Keratinocyte (primary cell): ENCODE measurements around the gene SLC19A1. TPM values are rescaled to one million over a fixed set of nuclear protein-coding genes. Genes with fewer than 3 reads are reported as not detected.

ENCODE experiments used
- DNase-seq: peaks from one replicate; pipeline ENCODE4 v3.0.0-alpha.2; 2011; ENCODE audit warnings: low read depth, missing footprints, low spot score
- FAIRE-seq: peaks from 2 replicates; lab custom pipeline; 2011; peaks lifted over from hg19 to GRCh38; lab: Jason Lieb, UNC
- H2AFZ ChIP-seq: 2 replicates; pipeline ENCODE4 v1.6.0; 2012; ENCODE audit warnings: low read length, control low read depth, inconsistent platforms; ENCODE audit not compliant: control insufficient read depth
- H3K27ac ChIP-seq: 2 replicates; pipeline ENCODE4 v1.5.1; 2011; ENCODE audit warnings: low read length; ENCODE audit not compliant: control insufficient read depth, insufficient read depth
- H3K27me3 ChIP-seq: 3 replicates; pipeline ENCODE4 v1.6.0; 2011; ENCODE audit warnings: low read length; ENCODE audit not compliant: control insufficient read depth, insufficient read depth; ENCODE audit errors: extremely low read depth
- H3K36me3 ChIP-seq, 2 experiments: 2 replicates in 1 of 2; 3 replicates in 1 of 2; pipeline ENCODE4 v1.5.1; 2011; ENCODE audit warnings: low read length in 2 of 2, mild to moderate bottlenecking in 1 of 2; ENCODE audit not compliant: control insufficient read depth in 2 of 2, insufficient read depth in 2 of 2; ENCODE audit errors: extremely low read depth in 1 of 2
- H3K4me1 ChIP-seq: 3 replicates; pipeline ENCODE4 v1.5.1; 2011; ENCODE audit warnings: low read length; ENCODE audit not compliant: control insufficient read depth, insufficient read depth; ENCODE audit errors: extremely low read depth
- H3K4me2 ChIP-seq: 3 replicates; pipeline ENCODE4 v1.6.0; 2011; ENCODE audit warnings: low read depth, low read length; ENCODE audit not compliant: control insufficient read depth, insufficient read depth; ENCODE audit errors: extremely low read depth
- H3K4me3 ChIP-seq, 3 experiments: fragments of 200-600 bp in 1 of 3; sonication (generic) in 1 of 3; 2 replicates in 2 of 3; 3 replicates in 1 of 3; pipeline ENCODE4 v1.5.1; 2011 to 2016; ENCODE audit warnings: low read length in 3 of 3, mild to moderate bottlenecking in 3 of 3, control low read depth in 2 of 3, inconsistent platforms in 1 of 3, low read depth in 1 of 3, mixed read lengths in 1 of 3, mixed run types in 1 of 3, moderate library complexity in 1 of 3; ENCODE audit not compliant: control insufficient read depth in 2 of 3, insufficient read depth in 2 of 3; ENCODE audit errors: extremely low read depth in 1 of 3
- H3K79me2 ChIP-seq: 2 replicates; pipeline ENCODE4 v1.6.0; 2012; ENCODE audit warnings: low read length; ENCODE audit not compliant: control insufficient read depth, insufficient read depth
- H3K9ac ChIP-seq: 3 replicates; pipeline ENCODE4 v1.6.0; 2011; ENCODE audit warnings: low read length; ENCODE audit not compliant: control insufficient read depth, insufficient read depth; ENCODE audit errors: extremely low read depth
- H3K9me1 ChIP-seq: 3 replicates; pipeline ENCODE4 v1.6.0; 2011; ENCODE audit warnings: low read length; ENCODE audit not compliant: control insufficient read depth, insufficient read depth; ENCODE audit errors: extremely low read depth
- H3K9me3 ChIP-seq: 2 replicates; pipeline ENCODE4 v1.5.1; 2012; ENCODE audit warnings: low read depth, low read length; ENCODE audit not compliant: control insufficient read depth
- H4K20me1 ChIP-seq: 3 replicates; pipeline ENCODE4 v1.6.0; 2011; ENCODE audit warnings: low read length; ENCODE audit not compliant: control insufficient read depth, insufficient read depth; ENCODE audit errors: extremely low read depth
- CTCF ChIP-seq, 3 experiments: IDR thresholded peaks in 1 of 3; conservative IDR thresholded peaks in 1 of 3; optimal IDR thresholded peaks in 1 of 3; 2 replicates in 2 of 3; 3 replicates in 1 of 3; pipeline versions ENCODE3 to v1.5.1; 2011; ENCODE audit warnings: low read length in 3 of 3, mild to moderate bottlenecking in 3 of 3, moderate library complexity in 2 of 3, control low read depth in 1 of 3, inconsistent platforms in 1 of 3; ENCODE audit not compliant: insufficient read depth in 2 of 3; ENCODE audit errors: extremely low read depth in 1 of 3
- EZH2 ChIP-seq: IDR thresholded peaks from one replicate; pipeline ENCODE4 v1.6.1; 2012; ENCODE audit warnings: inconsistent platforms, mild to moderate bottlenecking, low read length, moderate library complexity
- dilution Hi-C: fragments of 300-500 bp; cut with MboI; formaldehyde crosslinking; loops from one replicate; pipeline ENCODE4 v1.7.0; 2020; ENCODE audit warnings: low sequenced_read_pairs; ENCODE audit not compliant: extremely low pct_ligation_motif_present
- polyA plus RNA-seq, 5 experiments: library from polyadenylated mRNA; depleted of rRNA in 3 of 5; stranded (reverse) in 3 of 5; stranded (forward) in 1 of 5; unstranded in 1 of 5; fragments of >200 nt; gene quantifications; 1 replicate in 1 of 5; 2 replicates in 3 of 5; 3 replicates in 1 of 5; pipeline versions ENCODE4 v1.2.1 to v1.2.3, GENCODE V29; 2011 to 2012; ENCODE audit warnings: missing spikeins in 2 of 5, low read depth in 1 of 5, low replicate concordance in 1 of 5

SLC19A1 gene
- polyA plus RNA-seq, 1 donor (not counting 4 experiments of a cell fraction or from before 2014, with no cell fraction given) = 3.8 TPM

DNA sequence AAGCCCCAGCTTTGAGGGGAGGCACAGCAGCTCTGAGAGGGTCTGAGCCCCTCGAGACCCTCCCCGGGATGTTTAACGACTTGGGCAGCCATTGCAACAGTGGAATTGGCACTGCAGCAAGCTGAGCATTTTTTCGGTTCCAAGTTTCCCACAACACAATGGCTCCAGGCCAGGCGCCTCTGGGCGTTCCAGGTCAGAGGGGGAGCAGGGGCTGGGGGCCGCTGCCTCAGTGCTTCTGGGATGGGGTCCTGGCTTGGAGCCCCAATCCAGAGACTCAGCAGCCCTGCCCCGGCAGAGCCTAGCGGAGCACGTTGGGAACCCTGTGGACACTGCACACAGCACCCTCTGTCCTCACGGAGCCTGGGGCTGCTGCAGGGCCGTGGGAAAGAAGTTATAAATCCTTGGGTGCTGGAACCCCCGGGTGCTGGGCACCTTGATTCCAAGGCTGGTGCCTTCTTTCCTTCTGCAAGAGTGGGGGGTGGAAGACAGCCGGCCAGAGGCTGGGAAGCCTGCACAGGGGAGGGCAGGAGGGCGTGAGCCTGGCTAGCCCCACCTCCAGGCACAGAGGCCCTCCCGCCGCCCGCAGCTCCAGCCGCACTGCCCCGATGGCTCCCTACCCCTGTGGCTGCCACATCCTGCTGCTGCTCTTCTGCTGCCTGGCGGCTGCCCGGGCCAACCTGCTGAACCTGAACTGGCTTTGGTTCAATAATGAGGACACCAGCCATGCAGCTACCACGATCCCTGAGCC is 87.1 kb downstream of the SLC19A1 start:
- dilution Hi-C loops = no loop called here
- no peak for DNase-seq
- peaks cover 13% of the 10 kb centered on the region for H3K79me2 ChIP-seq
- H3K4me2 ChIP-seq = peak overlapping the region; percentile 32
- no peak overlapping the region for H3K9ac ChIP-seq
- TF ChIP-seq EZH2 (no peak), CTCF (optimal IDR thresholded peaks at IDR 0.05 in 1 of 3, IDR thresholded peaks at IDR 0.05 in 1 of 3, conservative IDR thresholded peaks at IDR 0.05 in 1 of 3; ENCODE audit: extremely low read depth in 1 of 3, insufficient read depth in 2 of 3, low read length in 3 of 3) (no peak)
- no peak overlapping the region for H3K4me3 ChIP-seq
- FAIRE-seq = no peak
- H2AFZ ChIP-seq = no peak overlapping the region
- no peaks in the 10 kb centered on the region for H3K9me1 ChIP-seq
- H3K4me1 ChIP-seq = peaks cover 29% of the 10 kb centered on the region
- H3K27me3 ChIP-seq = no peaks in the 10 kb centered on the region
- H3K36me3 ChIP-seq = peaks cover 0 to 3% of the 10 kb centered on the region in 2 experiments
- H4K20me1 ChIP-seq = peaks cover 13% of the 10 kb centered on the region
- no peak overlapping the region for H3K27ac ChIP-seq
- H3K9me3 ChIP-seq = no peaks in the 10 kb centered on the region

GRCh38 chr21:45454060-45454925 is 87.9 kb downstream of the SLC19A1 start:
- no peak overlapping the region for H3K9ac ChIP-seq

More at GRCh38 chr21:45454060-45454925, 87.9 kb downstream of the SLC19A1 start:
- no peaks in the 10 kb centered on the region for H3K9me3 ChIP-seq
- DNase-seq (no peak), FAIRE-seq (no peak)
- peaks cover 0 to 3% of the 10 kb centered on the region in 2 experiments for H3K36me3 ChIP-seq
- peaks cover 37% of the 10 kb centered on the region for H3K4me1 ChIP-seq
- dilution Hi-C loops = no loop called here
- TF ChIP-seq CTCF (optimal IDR thresholded peaks at IDR 0.05 in 1 of 3, IDR thresholded peaks at IDR 0.05 in 1 of 3, conservative IDR thresholded peaks at IDR 0.05 in 1 of 3; ENCODE audit: extremely low read depth in 1 of 3, insufficient read depth in 2 of 3, low read length in 3 of 3) = no peak
- TF ChIP-seq EZH2 = no peak
- no peak overlapping the region for H3K4me3 ChIP-seq
- peaks cover 13% of the 10 kb centered on the region for H4K20me1 ChIP-seq
- H2AFZ ChIP-seq = no peak overlapping the region
- peak overlapping the region; percentile 45 for H3K4me2 ChIP-seq
- H3K27me3 ChIP-seq = no peaks in the 10 kb centered on the region
- peaks cover 15% of the 10 kb centered on the region for H3K79me2 ChIP-seq
- H3K9me1 ChIP-seq = no peaks in the 10 kb centered on the region
- no peak overlapping the region for H3K27ac ChIP-seq
